NK-92 treated with Interleukin-12 subunit alpha and Interleukin-12 subunit beta, amount 100 ng/mL, for 24 hours (cell line): ENCODE results near the gene AFMID.
"Not testable (repeated sequence)": the region's sequence is repeated elsewhere in the genome, so short reads cannot be mapped to it uniquely, and the experiment has no call there.

Source experiments
- DNase-seq: peaks from one replicate; lab custom pipeline; 2025; lab: John Stamatoyannopoulos, UW

The AFMID gene

GRCh38 chr17:78223765-78224164 is 36.6 kb downstream of the AFMID start:
- DNase-seq, result no peak

- DNase-seq, result no peak
Observed at GRCh38 chr17:78224231-78225087, 37.3 kb downstream of the AFMID start.

DNA sequence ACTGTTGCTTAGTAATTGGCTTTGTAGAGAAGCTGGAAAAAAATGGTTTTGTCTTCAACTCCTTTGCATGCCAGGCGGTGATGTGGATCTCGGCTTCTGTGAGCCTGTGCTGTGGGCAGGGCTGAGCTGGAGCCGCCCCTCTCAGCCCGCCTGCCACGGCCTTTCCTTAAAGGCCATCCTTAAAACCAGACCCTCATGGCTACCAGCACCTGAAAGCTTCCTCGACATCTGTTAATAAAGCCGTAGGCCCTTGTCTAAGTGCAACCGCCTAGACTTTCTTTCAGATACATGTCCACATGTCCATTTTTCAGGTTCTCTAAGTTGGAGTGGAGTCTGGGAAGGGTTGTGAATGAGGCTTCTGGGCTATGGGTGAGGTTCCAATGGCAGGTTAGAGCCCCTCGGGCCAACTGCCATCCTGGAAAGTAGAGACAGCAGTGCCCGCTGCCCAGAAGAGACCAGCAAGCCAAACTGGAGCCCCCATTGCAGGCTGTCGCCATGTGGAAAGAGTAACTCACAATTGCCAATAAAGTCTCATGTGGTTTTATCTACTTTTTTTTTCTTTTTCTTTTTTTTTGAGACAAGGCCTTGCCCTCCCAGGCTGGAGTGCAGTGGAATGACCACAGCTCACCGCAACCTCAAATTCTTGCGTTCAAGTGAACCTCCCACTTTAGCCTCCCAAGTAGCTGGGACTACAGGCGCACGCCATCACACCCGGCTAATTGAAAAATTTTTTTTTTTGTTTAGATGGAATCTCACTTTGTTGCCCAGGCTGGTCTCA is 38.1 kb downstream of the AFMID start:
- no peak for DNase-seq

DNA sequence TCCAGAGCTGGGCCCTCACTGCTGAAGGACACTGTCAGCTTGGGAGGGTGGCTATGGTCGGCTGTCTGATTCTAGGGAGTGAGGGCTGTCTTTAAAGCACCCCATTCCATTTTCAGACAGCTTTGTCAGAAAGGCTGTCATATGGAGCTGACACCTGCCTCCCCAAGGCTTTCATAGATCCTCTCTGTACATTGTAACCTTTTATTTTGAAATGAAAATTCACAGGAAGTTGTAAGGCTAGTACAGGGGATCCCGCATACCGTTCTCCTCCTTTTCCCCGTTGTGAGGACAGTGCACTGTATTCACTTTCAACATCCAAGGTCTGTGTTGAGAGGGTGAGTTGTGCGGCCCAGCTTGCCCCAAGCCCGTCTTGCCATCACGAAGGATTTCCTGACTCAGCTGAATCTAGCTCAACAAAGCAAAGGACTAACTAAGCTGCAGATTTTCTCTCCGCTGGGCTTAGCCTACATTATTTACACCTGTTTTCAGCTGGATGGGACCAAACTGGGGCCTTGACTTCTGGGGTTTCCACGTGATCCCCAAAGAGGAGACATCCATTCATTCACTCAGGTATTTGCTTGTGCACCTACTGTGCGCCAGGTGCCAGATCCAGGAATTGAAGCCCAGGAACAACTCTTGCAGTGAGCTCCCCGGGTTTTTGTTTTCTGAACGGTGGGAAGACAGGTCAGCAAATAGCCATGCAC is 39.0 kb downstream of the AFMID start:
- no peak for DNase-seq

- no peak for DNase-seq
Observed at GRCh38 chr17:78226759-78227454, 39.7 kb downstream of the AFMID start.

GRCh38 chr17:78227455-78227916 is 40.3 kb downstream of the AFMID start:
- DNase-seq, result no peak

DNA sequence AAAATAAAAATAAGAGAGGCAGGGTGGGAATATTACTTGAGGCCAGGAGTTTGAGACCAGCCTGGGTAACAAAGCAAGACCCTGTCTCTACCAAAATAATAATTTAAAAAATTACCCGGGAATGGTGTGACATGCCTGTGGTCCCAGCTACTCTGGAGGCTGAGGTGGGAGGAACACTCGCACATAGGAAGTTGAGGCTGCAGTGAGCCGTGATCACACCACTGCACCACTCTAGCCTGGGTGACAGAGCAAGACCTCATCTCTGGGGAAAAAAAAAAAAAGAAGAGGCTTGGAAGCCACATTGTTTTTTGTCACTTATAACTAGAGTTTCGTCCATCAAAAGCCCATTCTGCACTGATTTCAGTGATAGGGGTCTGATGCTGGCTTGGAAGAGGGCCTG is 41.0 kb downstream of the AFMID start:
- no peak for DNase-seq

GRCh38 chr17:78230252-78230962 is 43.2 kb downstream of the AFMID start:
- no peak for DNase-seq

GRCh38 chr17:78230996-78231935 is 44.1 kb downstream of the AFMID start, which contains the start of gene TMEM235:
Gene TMEM235 (plus strand): TSS chr17:78231631. CDS start chr17:78232024, 393 bp downstream.
- DNase-seq, result no peak

GRCh38 chr17:78231991-78232858 is 45.1 kb downstream of the AFMID start:
- no peak for DNase-seq

DNA sequence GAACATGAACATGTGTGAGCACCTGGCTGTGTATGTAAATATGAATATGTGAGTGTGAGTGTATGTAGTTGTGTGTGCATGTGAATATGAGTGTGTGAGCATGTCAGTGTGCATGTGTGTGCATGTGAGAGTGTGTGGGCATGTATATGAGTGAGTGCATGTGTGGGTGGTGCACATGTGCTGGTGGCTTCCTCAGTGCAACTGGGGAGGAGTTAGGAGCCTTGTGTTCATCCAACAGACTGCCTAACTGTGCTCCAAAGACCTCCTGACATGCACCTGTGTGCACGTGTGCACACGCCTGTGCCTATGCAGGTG is 45.7 kb downstream of the AFMID start:
- DNase-seq, result no peak

GRCh38 chr17:78233678-78234077 is 46.5 kb downstream of the AFMID start:
- DNase-seq, result no peak

DNA sequence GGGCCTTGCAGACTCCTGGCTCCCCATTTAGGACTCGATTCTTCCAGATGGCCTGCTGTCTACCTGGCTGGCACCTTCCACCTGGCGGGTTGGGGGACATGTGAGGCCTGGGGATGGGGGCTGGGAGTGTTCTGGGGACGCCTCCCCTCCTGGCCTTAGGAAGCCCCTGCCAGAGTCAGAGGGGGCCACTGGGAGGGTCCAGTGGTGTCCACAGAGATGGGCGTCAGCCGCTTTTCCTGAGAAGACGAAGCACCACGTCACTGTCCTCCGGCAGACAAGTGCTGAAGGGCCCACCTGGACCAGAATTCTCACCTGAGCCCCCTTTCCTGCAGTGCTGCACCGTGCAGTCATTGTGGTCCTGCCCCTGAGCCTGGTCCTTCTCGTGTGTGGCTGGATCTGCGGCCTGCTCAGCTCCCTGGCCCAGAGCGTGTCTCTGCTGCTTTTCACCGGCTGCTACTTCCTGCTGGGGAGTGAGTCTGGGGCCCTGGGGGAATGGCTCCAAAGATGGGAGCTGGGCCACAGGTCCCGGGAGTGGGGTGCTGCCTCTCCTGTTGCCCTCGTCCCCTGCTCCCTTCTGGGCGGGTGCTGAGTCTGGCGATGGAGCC is 47.2 kb downstream of the AFMID start:
- DNase-seq, result no peak

- not testable (repeated sequence) for DNase-seq
Observed at GRCh38 chr17:78235022-78235421, 47.9 kb downstream of the AFMID start.

DNA sequence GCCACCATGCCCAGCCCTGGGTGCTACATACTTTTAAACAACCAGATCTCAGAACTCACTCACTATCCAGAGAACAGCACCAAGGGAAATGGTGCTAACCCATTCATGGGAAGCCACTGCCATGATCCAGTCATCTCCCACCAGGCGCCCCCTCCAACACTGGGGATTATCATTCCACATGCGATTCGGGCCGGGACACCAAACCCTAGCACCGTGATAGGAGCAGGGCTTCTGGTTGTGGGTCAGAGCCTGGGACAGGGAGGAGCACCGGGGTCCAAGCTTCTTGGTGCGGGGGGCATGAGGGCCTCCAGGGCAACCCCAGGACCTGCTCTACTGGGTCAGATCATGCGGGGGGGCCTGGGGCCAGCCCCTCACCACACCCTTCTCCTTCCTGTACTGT is 48.7 kb downstream of the AFMID start:
- DNase-seq, result no peak

DNA sequence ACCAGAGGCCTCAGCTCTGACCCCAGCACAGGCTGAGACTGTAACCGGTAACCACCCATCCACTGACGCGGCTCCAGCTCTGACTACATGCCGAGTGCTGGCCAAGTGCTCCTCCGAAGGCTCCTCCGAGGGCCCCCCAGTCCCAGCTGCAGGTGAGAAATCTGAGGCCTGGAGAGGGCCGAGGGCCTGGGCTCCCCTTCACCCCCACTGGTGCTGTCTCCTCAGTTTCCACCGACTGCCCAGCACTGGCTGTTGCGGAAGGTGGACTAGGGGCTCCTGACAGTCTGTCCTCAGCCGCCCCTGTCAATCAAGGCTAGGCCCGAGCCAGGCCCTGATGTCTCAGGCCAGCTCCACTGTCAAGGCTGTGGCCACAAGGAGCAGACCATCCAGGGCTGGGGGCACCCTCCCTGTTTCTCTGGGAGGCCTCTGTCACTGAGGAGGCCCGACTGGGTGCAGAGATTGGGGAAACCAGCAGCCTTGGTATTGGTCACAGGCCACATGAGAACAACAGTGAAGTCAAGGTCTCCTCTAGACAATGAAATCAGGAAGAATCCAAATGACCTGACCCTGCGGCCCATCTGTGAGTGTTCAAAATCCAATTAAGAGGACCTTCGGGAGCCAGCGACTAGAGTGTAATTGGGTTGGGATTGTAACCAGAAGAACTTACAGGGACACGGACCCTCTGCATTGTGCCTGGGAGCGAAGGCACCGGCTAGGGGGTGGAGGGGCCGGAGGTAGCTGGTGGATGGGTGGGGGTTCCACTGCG is 49.4 kb downstream of the AFMID start:
- no peak for DNase-seq

DNA sequence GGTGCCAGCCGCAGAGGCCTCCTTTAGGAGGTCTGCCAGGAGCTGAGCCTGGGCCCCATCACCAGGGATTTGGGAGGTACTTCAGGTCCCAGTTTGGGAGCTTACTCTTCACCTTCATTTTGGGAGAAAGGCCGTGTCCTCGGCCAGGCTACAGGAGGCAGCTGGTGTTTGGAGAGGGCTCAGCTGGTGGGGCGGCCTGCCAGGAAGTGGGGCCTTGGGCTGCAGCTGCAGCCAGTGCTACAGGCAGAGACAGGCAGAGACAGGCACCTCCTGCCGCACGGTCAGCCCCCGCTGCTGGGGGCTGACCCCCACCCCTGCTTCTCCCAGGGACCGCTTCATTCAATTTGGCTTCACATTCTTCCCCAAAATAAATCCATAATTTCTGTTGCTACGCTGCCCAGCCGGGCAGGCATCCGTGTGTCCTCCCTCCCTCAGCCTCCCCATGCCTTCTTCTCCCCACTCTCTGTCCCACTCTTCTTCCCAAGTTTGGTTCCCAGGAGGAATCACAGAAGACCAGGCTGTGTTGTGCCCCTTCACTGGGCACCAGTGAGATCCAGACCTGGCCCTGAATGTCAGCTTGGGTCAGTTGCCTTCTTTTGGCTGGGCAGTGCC is 50.3 kb downstream of the AFMID start:
- DNase-seq, result no peak
